Neural progenitor cell (in vitro differentiated cells): ENCODE results near the gene C12orf75. TPM values are rescaled to one million over a fixed set of nuclear protein-coding genes. Genes with fewer than 3 reads are reported as not detected.

ENCODE experiments used
- DNase-seq: peaks from one replicate; pipeline ENCODE4 v3.0.0-alpha.2; 2016; ENCODE audit warnings: low spot score
- H2AFZ ChIP-seq: fragments of 200-600 bp; sonication (generic); replicated peaks from 2 replicates; pipeline ENCODE4 v1.6.1; 2016; ENCODE audit warnings: antibody characterized with exemption
- H3F3A ChIP-seq: fragments of 200-600 bp; sonication (generic); 2 replicates; pipeline ENCODE4 v1.6.1; 2016; ENCODE audit warnings: antibody characterized with exemption, low read depth
- H3K27ac ChIP-seq: fragments of 200-600 bp; sonication (generic); 2 replicates; pipeline ENCODE4 v1.5.1; 2016; ENCODE audit warnings: mild to moderate bottlenecking
- H3K27me3 ChIP-seq: fragments of 200-600 bp; sonication (generic); 2 replicates; pipeline ENCODE4 v1.6.1; 2016; ENCODE audit warnings: mild to moderate bottlenecking, moderate library complexity
- H3K36me3 ChIP-seq: fragments of 200-600 bp; sonication (generic); 2 replicates; pipeline ENCODE4 v1.5.1; 2016
- H3K4me1 ChIP-seq: fragments of 200-600 bp; sonication (generic); 2 replicates; pipeline ENCODE4 v1.6.1; 2016; ENCODE audit warnings: mixed run types
- H3K4me2 ChIP-seq: fragments of 200-600 bp; sonication (generic); 2 replicates; pipeline ENCODE4 v1.6.1; 2016
- H3K4me3 ChIP-seq: fragments of 200-600 bp; sonication (generic); 2 replicates; pipeline ENCODE4 v1.5.1; 2016
- H3K79me2 ChIP-seq: fragments of 200-600 bp; sonication (generic); 2 replicates; pipeline ENCODE4 v1.6.1; 2016; ENCODE audit warnings: low read depth
- H3K9ac ChIP-seq: fragments of 200-600 bp; sonication (generic); 2 replicates; pipeline ENCODE4 v1.6.1; 2016
- H3K9me3 ChIP-seq: fragments of 200-600 bp; sonication (generic); 2 replicates; pipeline ENCODE4 v1.5.1; 2016; ENCODE audit warnings: low read depth
- H4K20me1 ChIP-seq: fragments of 200-600 bp; sonication (generic); 2 replicates; pipeline ENCODE4 v1.6.1; 2016; ENCODE audit warnings: low read depth
- H3K27ac Mint-ChIP-seq: 3 replicates; pipeline ENCODE4 v1.8.0; 2021; ENCODE audit warnings: mixed read lengths
- H3K27me3 Mint-ChIP-seq: 2 replicates; pipeline ENCODE4 v1.8.0; 2022; ENCODE audit warnings: low read depth, mild to moderate bottlenecking, inconsistent platforms, moderate library complexity, mixed read lengths; ENCODE audit not compliant: insufficient read depth
- H3K36me3 Mint-ChIP-seq: 3 replicates; pipeline ENCODE4 v1.8.0; 2021; ENCODE audit warnings: mixed read lengths
- H3K4me1 Mint-ChIP-seq: 3 replicates; pipeline ENCODE4 v1.8.0; 2021; ENCODE audit warnings: mixed read lengths
- H3K4me3 Mint-ChIP-seq: 3 replicates; pipeline ENCODE4 v1.8.0; 2021; ENCODE audit warnings: mild to moderate bottlenecking, moderate library complexity, mixed read lengths
- H3K9me3 Mint-ChIP-seq: 3 replicates; pipeline ENCODE4 v1.8.0; 2020; ENCODE audit warnings: mixed read lengths
- EZH2 ChIP-seq: fragments of 200-600 bp; sonication (generic); IDR thresholded peaks from 2 replicates; pipeline ENCODE4 v1.6.1; 2017; ENCODE audit warnings: antibody characterized with exemption, mild to moderate bottlenecking, moderate library complexity
- EZH2phosphoT487 ChIP-seq: fragments of 200-600 bp; sonication (generic); IDR thresholded peaks from 2 replicates; pipeline ENCODE4 v1.6.1; 2017; ENCODE audit warnings: antibody characterized with exemption
- total RNA-seq: library from RNA; depleted of rRNA; stranded (reverse); fragments of >200 nt; gene quantifications from 2 replicates; pipeline ENCODE4 v1.2.3, GENCODE V29; 2015; ENCODE audit warnings: low replicate concordance
- TF ChIP-seq, protein P1 (sequence below): fragments of 200-600 bp; sonication (generic); IDR thresholded peaks from 2 replicates; pipeline ENCODE4 v1.5.1; 2017; ENCODE audit warnings: antibody characterized with exemption, mild to moderate bottlenecking

Gene C12orf75
- total RNA-seq, 1 donor from 2014 or later, result 59.9 TPM

GRCh38 chr12:105417732-105418131, 87.2 kb downstream of the C12orf75 start:
- Mint-ChIP-seq H3K27ac (no peak overlapping the region), H3K27me3 (no peaks in the 10 kb centered on the region), H3K9me3 (no peaks in the 10 kb centered on the region), H3K4me3 (no peak overlapping the region), H3K4me1 (peaks cover 25% of the 10 kb centered on the region), H3K36me3 (no peaks in the 10 kb centered on the region)
- Histone ChIP-seq H3K27me3 (no peaks in the 10 kb centered on the region), H3K9ac (no peak overlapping the region), H2AFZ (no peak overlapping the region), H3K4me3 (no peak overlapping the region), H3K27ac (no peak overlapping the region), H4K20me1 (no peaks in the 10 kb centered on the region), H3K4me1 (no peaks in the 10 kb centered on the region), H3K4me2 (no peak overlapping the region), H3K36me3 (no peaks in the 10 kb centered on the region), H3F3A (no peaks in the 10 kb centered on the region), H3K9me3 (no peaks in the 10 kb centered on the region), H3K79me2 (no peaks in the 10 kb centered on the region)
- no peak for DNase-seq
- no peak for TF ChIP-seq EZH2phosphoT487
- TF ChIP-seq EZH2, result no peak
- TF ChIP-seq, protein P1, sequence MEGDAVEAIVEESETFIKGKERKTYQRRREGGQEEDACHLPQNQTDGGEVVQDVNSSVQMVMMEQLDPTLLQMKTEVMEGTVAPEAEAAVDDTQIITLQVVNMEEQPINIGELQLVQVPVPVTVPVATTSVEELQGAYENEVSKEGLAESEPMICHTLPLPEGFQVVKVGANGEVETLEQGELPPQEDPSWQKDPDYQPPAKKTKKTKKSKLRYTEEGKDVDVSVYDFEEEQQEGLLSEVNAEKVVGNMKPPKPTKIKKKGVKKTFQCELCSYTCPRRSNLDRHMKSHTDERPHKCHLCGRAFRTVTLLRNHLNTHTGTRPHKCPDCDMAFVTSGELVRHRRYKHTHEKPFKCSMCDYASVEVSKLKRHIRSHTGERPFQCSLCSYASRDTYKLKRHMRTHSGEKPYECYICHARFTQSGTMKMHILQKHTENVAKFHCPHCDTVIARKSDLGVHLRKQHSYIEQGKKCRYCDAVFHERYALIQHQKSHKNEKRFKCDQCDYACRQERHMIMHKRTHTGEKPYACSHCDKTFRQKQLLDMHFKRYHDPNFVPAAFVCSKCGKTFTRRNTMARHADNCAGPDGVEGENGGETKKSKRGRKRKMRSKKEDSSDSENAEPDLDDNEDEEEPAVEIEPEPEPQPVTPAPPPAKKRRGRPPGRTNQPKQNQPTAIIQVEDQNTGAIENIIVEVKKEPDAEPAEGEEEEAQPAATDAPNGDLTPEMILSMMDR, result no peak

- Histone ChIP-seq H3K9me3 (no peaks in the 10 kb centered on the region), H3K9ac (no peak overlapping the region), H2AFZ (no peak overlapping the region), H4K20me1 (no peaks in the 10 kb centered on the region), H3F3A (no peaks in the 10 kb centered on the region), H3K36me3 (no peaks in the 10 kb centered on the region), H3K4me1 (no peaks in the 10 kb centered on the region), H3K4me2 (no peak overlapping the region), H3K79me2 (no peaks in the 10 kb centered on the region), H3K27me3 (no peaks in the 10 kb centered on the region), H3K4me3 (no peak overlapping the region), H3K27ac (no peak overlapping the region)
- DNase-seq, result no peak
- Mint-ChIP-seq H3K4me1 (peaks cover 28% of the 10 kb centered on the region), H3K9me3 (no peaks in the 10 kb centered on the region), H3K27ac (no peak overlapping the region), H3K36me3 (no peaks in the 10 kb centered on the region), H3K4me3 (no peak overlapping the region), H3K27me3 (no peaks in the 10 kb centered on the region)
- no peak for TF ChIP-seq EZH2phosphoT487
- TF ChIP-seq EZH2, result no peak
- TF ChIP-seq, protein P1, result no peak
Measured at GRCh38 chr12:105418229-105418628, 87.7 kb downstream of the C12orf75 start.

DNA sequence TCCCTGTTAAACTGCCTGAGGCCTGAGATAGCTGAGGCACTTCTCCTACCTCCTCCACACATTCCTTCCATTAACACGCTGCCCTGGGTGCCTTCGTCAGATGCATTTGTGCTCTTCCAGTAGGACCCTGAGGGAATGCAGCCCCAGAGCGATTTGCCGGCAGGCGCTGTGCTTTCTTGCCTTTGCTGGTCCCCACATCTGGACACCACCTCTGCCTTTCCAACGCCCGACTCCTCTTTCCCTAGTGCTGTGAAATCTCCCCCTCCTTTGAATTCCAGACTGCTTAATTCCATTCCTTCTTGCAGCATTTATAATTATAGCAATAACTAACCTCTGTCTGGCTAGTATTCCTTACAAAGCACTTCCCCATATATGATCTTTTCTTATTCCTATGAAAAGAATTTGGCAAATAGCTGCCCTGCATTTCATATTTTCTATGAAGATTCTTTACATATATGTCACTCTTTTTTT, 88.4 kb downstream of the C12orf75 start:
- no peaks in the 10 kb centered on the region for H3K4me1 ChIP-seq
- no peaks in the 10 kb centered on the region for H3K36me3 ChIP-seq
- TF ChIP-seq, protein P1, result no peak
- no peak for TF ChIP-seq EZH2
- H3K9me3 ChIP-seq, result no peaks in the 10 kb centered on the region
- H3K79me2 ChIP-seq, result no peaks in the 10 kb centered on the region
- Mint-ChIP-seq H3K36me3 (no peaks in the 10 kb centered on the region), H3K27me3 (no peaks in the 10 kb centered on the region), H3K9me3 (no peaks in the 10 kb centered on the region), H3K4me1 (peaks cover 31% of the 10 kb centered on the region), H3K27ac (no peak overlapping the region), H3K4me3 (no peak overlapping the region)
- no peak overlapping the region for H3K4me3 ChIP-seq
- no peak overlapping the region for H3K27ac ChIP-seq
- DNase-seq, result no peak
- H3K4me2 ChIP-seq, result no peak overlapping the region
- no peaks in the 10 kb centered on the region for H4K20me1 ChIP-seq
- H3F3A ChIP-seq, result no peaks in the 10 kb centered on the region
- H3K27me3 ChIP-seq, result no peaks in the 10 kb centered on the region
- no peak overlapping the region for H3K9ac ChIP-seq
- H2AFZ ChIP-seq, result no peak overlapping the region
